Cerebellar cortex (tissue), 1 donor: Measurements from ENCODE around the gene NRG2.

Experiments
- DNase-seq: peaks from one replicate; pipeline ENCODE4 v3.0.0-alpha.2; 2015; ENCODE audit warnings: low spot score

The NRG2 gene

GRCh38 chr5:140007311-140007710 lies 35.8 kb downstream of the NRG2 start:
- DNase-seq: peak; percentile 78

GRCh38 chr5:140005145-140005591 lies 37.9 kb downstream of the NRG2 start:
- DNase-seq: peak; percentile 47

GRCh38 chr5:140004174-140004573 lies 38.9 kb downstream of the NRG2 start:
- DNase-seq: no peak

- DNase-seq: no peak
Measured at GRCh38 chr5:140003519-140003918, 39.6 kb downstream of the NRG2 start.

GRCh38 chr5:140000332-140000731 lies 42.8 kb downstream of the NRG2 start:
- DNase-seq: peak; percentile 53

- DNase-seq: no peak
Measured at GRCh38 chr5:139998837-139999236, 44.3 kb downstream of the NRG2 start.

- DNase-seq: no peak
Measured at GRCh38 chr5:139997276-139997675, 45.8 kb downstream of the NRG2 start.

- DNase-seq: no peak
Measured at GRCh38 chr5:139995929-139996328, 47.2 kb downstream of the NRG2 start.

- DNase-seq: peak; percentile 68
Measured at GRCh38 chr5:139994234-139994633, 48.9 kb downstream of the NRG2 start.

GRCh38 chr5:139985733-139986132 lies 57.4 kb downstream of the NRG2 start:
- DNase-seq: peak; percentile 88

GRCh38 chr5:139985290-139985689 lies 57.8 kb downstream of the NRG2 start:
- no peak for DNase-seq

GRCh38 chr5:139984816-139985215 lies 58.3 kb downstream of the NRG2 start:
- DNase-seq: no peak

GRCh38 chr5:139982975-139983240 lies 60.2 kb downstream of the NRG2 start:
- no peak for DNase-seq

- no peak for DNase-seq
Measured at GRCh38 chr5:139982157-139982974, 60.7 kb downstream of the NRG2 start.

GRCh38 chr5:139980765-139981164 lies 62.3 kb downstream of the NRG2 start:
- DNase-seq: no peak

GRCh38 chr5:139979943-139980342 lies 63.2 kb downstream of the NRG2 start:
- DNase-seq: no peak

- peak; percentile 50 for DNase-seq
Measured at GRCh38 chr5:139979518-139979917, 63.6 kb downstream of the NRG2 start.

- DNase-seq: no peak
Measured at GRCh38 chr5:139976703-139977102, 66.4 kb downstream of the NRG2 start.

- no peak for DNase-seq
Measured at GRCh38 chr5:139975942-139976341, 67.2 kb downstream of the NRG2 start.

GRCh38 chr5:139975306-139975705 lies 67.8 kb downstream of the NRG2 start:
- no peak for DNase-seq

- DNase-seq: no peak
Measured at GRCh38 chr5:139974661-139975060, 68.4 kb downstream of the NRG2 start.

GRCh38 chr5:139971202-139971725 lies 71.8 kb downstream of the NRG2 start:
- peak; percentile 85 for DNase-seq

- no peak for DNase-seq
Measured at GRCh38 chr5:139969318-139969717, 73.8 kb downstream of the NRG2 start.
